Esophagus squamous epithelium (tissue), 4 donors: ENCODE measurements around the gene TMEM258.

ENCODE experiments used
- POLR2A ChIP-seq, 4 donors: fragments of 450-650 bp; IDR thresholded peaks; one replicate each; pipeline ENCODE4 v1.6.1; 2017; ENCODE audit warnings: antibody characterized with exemption in 4 of 4, mild to moderate bottlenecking in 4 of 4, moderate library complexity in 3 of 4
- TF ChIP-seq, protein P1 (sequence below), 6 experiments: fragments of 450-650 bp in 4 of 6; fragments of 200-600 bp in 2 of 6; sonication (generic) in 2 of 6; IDR thresholded peaks; one replicate each; pipeline ENCODE4 v1.5.1; 2016 to 2019; ENCODE audit warnings: antibody characterized with exemption in 6 of 6, mild to moderate bottlenecking in 4 of 6, moderate library complexity in 4 of 6

- no peak for TF ChIP-seq POLR2A (IDR thresholded peaks at IDR 0.05)
- TF ChIP-seq, protein P1, sequence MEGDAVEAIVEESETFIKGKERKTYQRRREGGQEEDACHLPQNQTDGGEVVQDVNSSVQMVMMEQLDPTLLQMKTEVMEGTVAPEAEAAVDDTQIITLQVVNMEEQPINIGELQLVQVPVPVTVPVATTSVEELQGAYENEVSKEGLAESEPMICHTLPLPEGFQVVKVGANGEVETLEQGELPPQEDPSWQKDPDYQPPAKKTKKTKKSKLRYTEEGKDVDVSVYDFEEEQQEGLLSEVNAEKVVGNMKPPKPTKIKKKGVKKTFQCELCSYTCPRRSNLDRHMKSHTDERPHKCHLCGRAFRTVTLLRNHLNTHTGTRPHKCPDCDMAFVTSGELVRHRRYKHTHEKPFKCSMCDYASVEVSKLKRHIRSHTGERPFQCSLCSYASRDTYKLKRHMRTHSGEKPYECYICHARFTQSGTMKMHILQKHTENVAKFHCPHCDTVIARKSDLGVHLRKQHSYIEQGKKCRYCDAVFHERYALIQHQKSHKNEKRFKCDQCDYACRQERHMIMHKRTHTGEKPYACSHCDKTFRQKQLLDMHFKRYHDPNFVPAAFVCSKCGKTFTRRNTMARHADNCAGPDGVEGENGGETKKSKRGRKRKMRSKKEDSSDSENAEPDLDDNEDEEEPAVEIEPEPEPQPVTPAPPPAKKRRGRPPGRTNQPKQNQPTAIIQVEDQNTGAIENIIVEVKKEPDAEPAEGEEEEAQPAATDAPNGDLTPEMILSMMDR (IDR thresholded peaks at IDR 0.05) = no peak
Observed at GRCh38 chr11:61744181-61744580, 48.2 kb downstream of the TMEM258 start.
